Activated naive CD8-positive, alpha-beta T cell (primary cell): Measurements from ENCODE around the gene PRR7.

Source experiments
- H3K27ac Mint-ChIP-seq: one replicate; pipeline ENCODE4 v1.8.0; 2021; ENCODE audit warnings: mixed read lengths
- H3K27me3 Mint-ChIP-seq: one replicate; pipeline ENCODE4 v1.8.0; 2021; ENCODE audit warnings: mixed read lengths
- H3K36me3 Mint-ChIP-seq: one replicate; pipeline ENCODE4 v1.8.0; 2021; ENCODE audit warnings: mixed read lengths
- H3K4me1 Mint-ChIP-seq: one replicate; pipeline ENCODE4 v1.8.0; 2021; ENCODE audit warnings: low read depth, mixed read lengths
- H3K4me3 Mint-ChIP-seq: one replicate; pipeline ENCODE4 v1.8.0; 2021; ENCODE audit warnings: mild to moderate bottlenecking, mixed read lengths
- H3K9me3 Mint-ChIP-seq: one replicate; pipeline ENCODE4 v1.8.0; 2021; ENCODE audit warnings: low read depth, mixed read lengths

PRR7 gene

GRCh38 chr5:177486256-177486655, 39.6 kb downstream of the PRR7 start:
- no peak overlapping the region for H3K27ac Mint-ChIP-seq
- H3K4me3 Mint-ChIP-seq = no peak overlapping the region
- no peaks in the 10 kb centered on the region for H3K9me3 Mint-ChIP-seq
- no peaks in the 10 kb centered on the region for H3K36me3 Mint-ChIP-seq
- no peaks in the 10 kb centered on the region for H3K27me3 Mint-ChIP-seq
- no peaks in the 10 kb centered on the region for H3K4me1 Mint-ChIP-seq

DNA sequence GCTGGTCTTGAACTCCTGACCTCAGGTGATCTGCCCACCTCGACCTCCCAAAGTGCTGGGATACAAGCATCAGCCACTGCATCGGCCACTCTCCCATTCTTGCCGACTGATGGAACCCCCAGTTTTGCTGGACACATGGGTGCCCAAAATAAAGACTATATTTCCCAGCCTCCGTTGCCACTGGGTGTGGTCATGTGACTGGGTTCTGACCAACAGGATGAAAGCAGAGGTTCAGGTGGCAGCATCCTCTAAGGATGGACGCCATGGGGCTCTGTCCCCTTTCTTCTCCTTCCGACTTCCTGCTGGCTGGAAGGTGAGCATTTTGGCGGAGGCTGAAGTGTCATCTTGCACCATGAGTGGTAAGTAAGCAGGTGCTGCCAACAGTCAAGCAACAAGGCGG, 40.5 kb downstream of the PRR7 start:
- no peak overlapping the region for H3K27ac Mint-ChIP-seq
- no peaks in the 10 kb centered on the region for H3K27me3 Mint-ChIP-seq
- no peak overlapping the region for H3K4me3 Mint-ChIP-seq
- no peaks in the 10 kb centered on the region for H3K4me1 Mint-ChIP-seq
- H3K36me3 Mint-ChIP-seq = no peaks in the 10 kb centered on the region
- H3K9me3 Mint-ChIP-seq = no peaks in the 10 kb centered on the region

DNA sequence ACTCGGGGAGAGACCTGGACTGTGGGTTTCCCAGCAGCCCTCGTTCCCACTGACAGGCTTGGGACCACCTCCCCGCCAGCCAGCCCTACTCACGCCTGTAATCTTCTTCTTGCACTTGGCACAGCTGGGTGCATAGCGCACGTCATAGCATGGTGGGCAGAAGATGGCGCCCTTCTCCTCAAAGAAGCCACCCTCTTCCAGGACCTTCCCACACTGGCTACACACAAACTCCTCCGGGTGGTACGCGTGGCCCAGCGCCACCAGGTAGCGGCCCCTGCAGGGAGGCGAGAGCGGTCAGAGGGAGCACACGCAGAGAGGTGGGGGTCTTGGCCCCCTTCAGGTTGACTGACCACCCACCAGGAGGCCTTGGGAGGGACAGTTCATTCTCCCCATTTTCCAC, 41.4 kb downstream of the PRR7 start:
- Mint-ChIP-seq H3K27ac (no peak overlapping the region), H3K4me1 (no peaks in the 10 kb centered on the region), H3K36me3 (no peaks in the 10 kb centered on the region), H3K9me3 (no peaks in the 10 kb centered on the region), H3K4me3 (no peak overlapping the region), H3K27me3 (no peaks in the 10 kb centered on the region)

DNA sequence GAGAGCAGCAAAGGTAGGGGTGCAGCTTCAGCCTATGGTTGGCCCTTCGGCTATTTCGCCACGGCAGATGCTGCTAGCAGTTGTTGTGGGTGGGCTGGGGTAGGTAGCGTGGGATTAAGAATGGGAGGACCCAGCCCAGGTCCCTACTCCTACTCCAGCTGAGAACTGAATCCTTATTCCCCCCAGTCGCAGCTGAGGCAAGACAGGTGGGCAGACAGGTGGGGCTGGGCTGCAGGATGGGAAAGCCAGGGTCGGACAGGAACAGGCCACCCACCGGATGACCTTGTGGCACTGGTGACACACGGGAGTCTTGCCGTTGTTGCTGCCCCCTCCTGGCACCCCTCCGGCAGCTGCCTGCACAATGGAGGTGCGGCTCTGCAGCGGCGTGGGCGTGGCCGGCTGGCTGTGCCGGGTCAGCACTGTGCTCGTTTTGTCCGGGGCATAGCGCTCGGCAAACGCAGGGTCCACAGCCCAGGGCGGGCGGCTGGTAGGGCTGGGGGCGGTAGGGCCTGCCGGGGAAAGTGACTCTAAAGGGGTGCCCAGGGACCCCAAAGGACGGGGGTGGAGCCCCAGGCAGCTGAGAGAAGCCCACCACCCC, 42.6 kb downstream of the PRR7 start:
- Mint-ChIP-seq H3K36me3 (no peaks in the 10 kb centered on the region), H3K27me3 (no peaks in the 10 kb centered on the region), H3K4me3 (no peak overlapping the region), H3K4me1 (peaks cover 8% of the 10 kb centered on the region), H3K27ac (no peak overlapping the region), H3K9me3 (no peaks in the 10 kb centered on the region)

- Mint-ChIP-seq H3K4me1 (peaks cover 11% of the 10 kb centered on the region), H3K27ac (no peak overlapping the region), H3K9me3 (no peaks in the 10 kb centered on the region), H3K27me3 (no peaks in the 10 kb centered on the region), H3K36me3 (no peaks in the 10 kb centered on the region), H3K4me3 (no peak overlapping the region)
Observed at GRCh38 chr5:177490311-177490991, 43.8 kb downstream of the PRR7 start.

- H3K36me3 Mint-ChIP-seq = no peaks in the 10 kb centered on the region
- no peaks in the 10 kb centered on the region for H3K27me3 Mint-ChIP-seq
- peaks cover 15% of the 10 kb centered on the region for H3K4me1 Mint-ChIP-seq
- H3K9me3 Mint-ChIP-seq = no peaks in the 10 kb centered on the region
- no peak overlapping the region for H3K4me3 Mint-ChIP-seq
- H3K27ac Mint-ChIP-seq = no peak overlapping the region
Observed at GRCh38 chr5:177490992-177491391, 44.4 kb downstream of the PRR7 start.

DNA sequence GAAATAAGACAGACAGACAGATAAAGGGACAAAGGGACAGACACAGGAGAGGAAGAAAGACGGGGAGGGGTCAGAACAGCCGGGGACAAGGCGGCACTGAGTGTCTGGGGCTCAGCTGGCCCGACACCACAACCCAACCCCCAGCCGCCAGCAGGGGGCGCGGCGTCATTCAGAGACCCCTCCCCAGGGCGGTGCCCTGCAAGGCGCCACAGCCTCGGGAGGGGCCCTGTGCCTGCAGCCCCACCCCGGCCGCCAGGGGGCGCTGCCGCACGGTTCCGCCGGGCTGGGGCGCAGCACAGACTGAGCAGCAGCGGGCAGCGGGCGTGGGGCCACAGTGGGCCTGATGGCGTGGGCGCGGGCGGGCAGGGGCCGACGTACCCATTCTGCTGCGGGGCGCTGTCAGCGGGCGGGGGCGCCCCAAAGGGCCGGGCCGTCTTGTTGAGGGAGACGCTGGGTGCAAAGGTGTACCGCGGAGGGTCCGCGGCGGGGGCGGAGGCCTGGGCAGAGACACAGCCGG, 44.9 kb downstream of the PRR7 start:
- Mint-ChIP-seq H3K27ac (no peak overlapping the region), H3K4me3 (no peak overlapping the region), H3K27me3 (no peaks in the 10 kb centered on the region), H3K36me3 (no peaks in the 10 kb centered on the region), H3K9me3 (no peaks in the 10 kb centered on the region), H3K4me1 (peaks cover 17% of the 10 kb centered on the region)

DNA sequence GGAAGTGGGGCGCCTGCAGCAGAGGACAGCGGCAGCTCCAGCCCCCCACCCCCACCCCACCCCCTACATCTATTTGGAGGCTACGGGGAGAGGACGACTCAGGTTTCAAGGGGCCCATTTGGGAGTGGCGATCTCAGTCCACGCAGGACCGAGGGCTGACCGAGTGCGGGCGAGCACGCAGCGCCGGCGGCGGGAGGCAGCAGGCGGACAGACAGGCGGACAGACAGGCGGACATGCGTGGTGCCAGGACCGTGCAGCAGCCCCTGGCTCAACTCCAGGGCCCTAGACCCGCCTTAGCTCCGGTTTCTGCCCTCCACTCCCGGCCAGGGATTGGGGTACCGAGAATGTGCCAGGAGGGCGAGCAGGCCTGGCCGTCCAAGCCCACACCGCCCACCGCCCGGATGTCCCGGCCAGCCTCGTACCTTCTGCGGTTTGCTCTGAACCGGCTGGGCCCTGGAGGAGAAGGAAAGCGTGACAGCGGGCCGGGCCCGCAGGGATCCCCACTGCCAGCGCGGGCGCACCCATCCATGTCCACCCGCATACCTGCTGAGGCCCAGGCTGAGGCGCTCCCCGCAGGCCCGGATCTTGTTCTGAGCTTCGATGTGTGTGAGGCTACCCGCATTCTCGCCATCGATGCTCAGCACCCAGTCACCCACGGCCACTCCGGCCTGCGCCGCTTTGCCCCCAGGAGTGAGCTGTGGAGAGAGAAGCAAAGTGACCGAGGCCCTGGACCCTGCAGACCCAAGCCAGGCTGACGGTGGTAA, 45.6 kb downstream of the PRR7 start:
- Mint-ChIP-seq H3K4me1 (peaks cover 17% of the 10 kb centered on the region), H3K9me3 (no peaks in the 10 kb centered on the region), H3K4me3 (no peak overlapping the region), H3K36me3 (no peaks in the 10 kb centered on the region), H3K27ac (no peak overlapping the region), H3K27me3 (no peaks in the 10 kb centered on the region)

GRCh38 chr5:177492841-177493240, 46.2 kb downstream of the PRR7 start:
- no peaks in the 10 kb centered on the region for H3K9me3 Mint-ChIP-seq
- no peaks in the 10 kb centered on the region for H3K36me3 Mint-ChIP-seq
- no peaks in the 10 kb centered on the region for H3K27me3 Mint-ChIP-seq
- peaks cover 19% of the 10 kb centered on the region for H3K4me1 Mint-ChIP-seq
- no peak overlapping the region for H3K27ac Mint-ChIP-seq
- H3K4me3 Mint-ChIP-seq = no peak overlapping the region

GRCh38 chr5:177493795-177494345, 47.3 kb downstream of the PRR7 start:
- Mint-ChIP-seq H3K9me3 (no peaks in the 10 kb centered on the region), H3K27ac (peak overlapping the region; percentile 58), H3K36me3 (no peaks in the 10 kb centered on the region), H3K4me3 (no peak overlapping the region), H3K4me1 (peaks cover 27% of the 10 kb centered on the region), H3K27me3 (no peaks in the 10 kb centered on the region)

DNA sequence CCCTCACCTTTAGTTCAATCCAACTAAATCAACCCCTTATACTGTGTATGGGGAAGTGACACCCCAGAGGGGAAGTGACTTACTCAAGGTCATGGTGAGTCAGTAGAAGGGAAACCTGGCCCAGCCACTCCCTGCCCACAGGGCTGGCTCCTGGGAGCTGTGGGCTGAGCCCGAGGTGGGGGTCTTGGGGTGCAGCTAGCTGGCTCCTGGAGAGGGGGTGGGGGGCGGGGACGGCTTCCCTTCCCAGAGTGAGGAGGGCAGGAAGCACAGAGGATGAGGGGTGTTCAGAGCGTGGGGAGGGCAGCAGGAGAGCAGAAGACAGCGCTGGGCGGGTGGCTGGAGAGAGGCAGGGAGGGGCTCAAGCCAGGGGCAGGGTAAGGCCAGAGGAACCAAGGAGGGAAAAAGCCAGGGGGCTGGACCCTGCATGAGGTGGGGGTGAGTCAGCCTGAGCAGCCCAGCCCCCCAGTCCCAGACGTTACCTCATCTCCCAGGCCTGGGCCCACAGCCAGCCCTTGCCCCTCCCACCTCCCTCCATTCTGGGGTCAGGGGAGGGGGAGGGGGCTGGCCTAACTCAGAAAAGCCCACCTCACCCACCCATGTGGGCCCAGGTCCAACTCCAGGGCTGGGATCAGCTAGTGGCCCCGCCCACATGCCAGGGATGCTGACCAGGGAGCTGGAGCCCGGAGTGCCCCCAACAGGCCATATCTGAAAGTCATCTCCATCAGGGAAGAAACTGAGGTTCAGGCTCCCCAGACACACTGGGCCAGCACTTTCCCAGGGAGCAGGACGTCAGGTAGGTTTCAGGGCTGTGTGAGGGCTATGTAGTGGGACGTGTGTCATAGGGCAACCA, 48.0 kb downstream of the PRR7 start:
- H3K4me1 Mint-ChIP-seq = peaks cover 27% of the 10 kb centered on the region
- no peak overlapping the region for H3K4me3 Mint-ChIP-seq
- H3K27ac Mint-ChIP-seq = peak overlapping the region; percentile 58
- no peaks in the 10 kb centered on the region for H3K9me3 Mint-ChIP-seq
- no peaks in the 10 kb centered on the region for H3K36me3 Mint-ChIP-seq
- H3K27me3 Mint-ChIP-seq = no peaks in the 10 kb centered on the region

DNA sequence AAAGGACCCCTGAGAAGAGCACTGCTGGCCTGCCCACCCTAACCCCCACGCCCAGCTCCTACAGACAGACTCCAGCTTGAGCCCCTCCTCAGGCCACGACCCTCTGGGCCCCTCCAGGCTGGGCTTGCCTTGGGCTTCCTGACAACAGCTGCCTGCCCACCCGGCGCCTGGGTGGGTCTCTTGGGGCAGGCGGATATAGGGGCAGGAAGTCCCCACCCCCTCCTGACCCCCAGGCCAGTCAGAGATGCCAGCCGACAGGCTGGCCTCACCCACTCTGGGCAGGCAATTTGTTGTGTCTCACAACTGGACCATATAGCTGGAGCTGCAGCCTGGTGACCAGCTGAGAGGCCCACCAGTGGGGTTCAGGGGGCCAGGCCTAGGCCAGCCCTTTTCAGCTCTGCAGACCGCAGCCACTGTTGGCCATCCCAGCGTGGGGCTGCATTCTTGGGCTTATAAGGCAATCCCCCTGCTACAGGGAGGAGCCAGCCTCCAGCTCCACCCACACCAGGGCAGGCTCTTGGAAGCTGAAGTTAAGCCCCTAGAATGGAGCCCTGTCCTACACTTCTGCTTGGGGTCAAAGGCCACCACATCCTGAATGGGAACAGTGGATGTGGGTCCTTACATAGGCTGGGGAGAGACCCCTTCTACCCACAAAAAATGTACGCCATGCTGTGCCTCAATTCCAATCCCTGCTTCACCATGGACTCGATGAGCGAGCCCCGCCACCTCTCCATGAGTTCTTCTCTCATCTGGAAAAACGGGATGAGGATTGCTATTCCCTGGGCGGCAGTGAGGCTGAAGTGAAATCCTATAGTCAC, 48.8 kb downstream of the PRR7 start:
- H3K4me1 Mint-ChIP-seq = peaks cover 27% of the 10 kb centered on the region
- no peaks in the 10 kb centered on the region for H3K27me3 Mint-ChIP-seq
- H3K9me3 Mint-ChIP-seq = no peaks in the 10 kb centered on the region
- H3K27ac Mint-ChIP-seq = no peak overlapping the region
- H3K36me3 Mint-ChIP-seq = no peaks in the 10 kb centered on the region
- peak overlapping the region; percentile 58 for H3K4me3 Mint-ChIP-seq

DNA sequence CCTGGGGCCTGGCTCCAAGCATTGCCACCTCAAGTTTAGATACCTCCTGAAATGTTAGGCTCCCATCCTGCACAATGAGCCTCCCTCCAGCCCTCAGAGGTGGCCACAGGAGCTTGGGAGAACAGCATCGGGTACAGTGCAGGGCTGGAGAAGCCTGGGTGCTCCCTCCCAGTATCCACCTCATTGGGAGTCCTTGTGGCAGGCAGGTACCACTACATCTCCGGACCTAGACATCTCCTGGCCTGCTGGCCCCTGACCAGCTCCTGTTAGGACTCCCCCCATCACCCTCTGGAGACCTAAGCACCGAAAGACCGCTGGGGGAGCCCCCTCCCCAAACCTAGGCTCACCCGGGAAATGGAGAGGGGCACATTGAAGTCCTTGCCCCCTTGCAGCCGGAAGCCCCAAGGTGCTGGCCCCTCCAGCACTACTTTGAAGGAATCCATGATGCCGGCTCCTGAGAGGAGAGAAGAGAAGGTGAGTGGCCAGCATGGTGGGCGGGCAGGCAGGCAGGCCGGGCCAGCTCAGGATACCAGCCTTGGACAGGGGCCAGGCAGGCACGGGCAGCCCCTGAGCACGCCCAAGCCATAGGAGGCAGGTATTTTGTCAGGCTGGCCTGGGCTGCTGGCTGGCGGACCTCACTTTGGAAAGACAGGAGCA, 49.6 kb downstream of the PRR7 start:
- no peaks in the 10 kb centered on the region for H3K36me3 Mint-ChIP-seq
- no peaks in the 10 kb centered on the region for H3K9me3 Mint-ChIP-seq
- no peak overlapping the region for H3K27ac Mint-ChIP-seq
- no peaks in the 10 kb centered on the region for H3K27me3 Mint-ChIP-seq
- H3K4me1 Mint-ChIP-seq = peaks cover 29% of the 10 kb centered on the region
- peak overlapping the region; percentile 58 for H3K4me3 Mint-ChIP-seq
